Measurements from ENCODE around the gene ITGB2.

Gene ITGB2

DNA sequence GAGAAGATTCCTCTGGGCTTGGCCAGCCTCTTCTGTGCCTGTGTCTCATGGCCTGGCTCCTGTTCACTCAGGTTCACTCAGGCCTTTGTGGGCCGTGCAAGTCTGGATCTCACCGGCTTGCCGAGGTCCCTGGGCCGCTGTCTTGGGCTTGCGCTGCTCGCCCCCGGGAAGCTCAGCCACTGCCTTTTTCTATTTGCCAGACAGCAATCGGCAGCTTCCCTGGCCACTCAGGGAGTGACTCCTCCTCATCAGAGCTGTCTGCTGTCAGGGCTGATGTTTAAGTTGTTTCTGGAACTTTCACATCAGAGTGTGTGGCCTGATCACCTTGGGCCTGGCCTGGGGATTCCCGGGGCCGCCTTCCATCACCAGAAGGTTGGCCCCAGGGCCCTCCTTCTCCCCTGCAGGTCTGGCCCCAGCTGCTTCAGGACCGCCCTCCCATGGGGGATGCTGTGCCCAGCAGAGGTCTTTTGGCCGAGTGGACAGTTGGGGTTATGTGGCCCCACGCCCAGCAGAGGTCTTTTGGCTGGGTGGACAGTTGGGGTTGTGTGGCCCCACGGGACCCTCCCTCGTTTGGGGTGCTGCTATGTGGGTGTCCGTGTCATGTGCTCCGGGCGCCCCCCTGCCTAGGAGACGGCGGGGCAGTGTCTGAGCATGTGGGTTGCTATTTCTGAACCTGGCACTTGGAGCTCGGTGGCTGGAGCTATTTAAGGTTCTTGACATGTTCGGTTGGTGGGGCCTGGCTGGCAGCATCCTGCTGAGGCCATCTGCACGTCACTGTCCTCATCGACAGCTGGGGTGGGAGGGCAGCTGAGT is 31.6 kb upstream of the ITGB2 start:
- TF ChIP-seq, protein P1, sequence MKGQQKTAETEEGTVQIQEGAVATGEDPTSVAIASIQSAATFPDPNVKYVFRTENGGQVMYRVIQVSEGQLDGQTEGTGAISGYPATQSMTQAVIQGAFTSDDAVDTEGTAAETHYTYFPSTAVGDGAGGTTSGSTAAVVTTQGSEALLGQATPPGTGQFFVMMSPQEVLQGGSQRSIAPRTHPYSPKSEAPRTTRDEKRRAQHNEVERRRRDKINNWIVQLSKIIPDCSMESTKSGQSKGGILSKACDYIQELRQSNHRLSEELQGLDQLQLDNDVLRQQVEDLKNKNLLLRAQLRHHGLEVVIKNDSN (IDR thresholded peaks at IDR 0.05), result no peak
- no peak for TF ChIP-seq NFIC (IDR thresholded peaks at IDR 0.05)
- no peak for TF ChIP-seq TEAD4 (IDR thresholded peaks at IDR 0.05)

DNA sequence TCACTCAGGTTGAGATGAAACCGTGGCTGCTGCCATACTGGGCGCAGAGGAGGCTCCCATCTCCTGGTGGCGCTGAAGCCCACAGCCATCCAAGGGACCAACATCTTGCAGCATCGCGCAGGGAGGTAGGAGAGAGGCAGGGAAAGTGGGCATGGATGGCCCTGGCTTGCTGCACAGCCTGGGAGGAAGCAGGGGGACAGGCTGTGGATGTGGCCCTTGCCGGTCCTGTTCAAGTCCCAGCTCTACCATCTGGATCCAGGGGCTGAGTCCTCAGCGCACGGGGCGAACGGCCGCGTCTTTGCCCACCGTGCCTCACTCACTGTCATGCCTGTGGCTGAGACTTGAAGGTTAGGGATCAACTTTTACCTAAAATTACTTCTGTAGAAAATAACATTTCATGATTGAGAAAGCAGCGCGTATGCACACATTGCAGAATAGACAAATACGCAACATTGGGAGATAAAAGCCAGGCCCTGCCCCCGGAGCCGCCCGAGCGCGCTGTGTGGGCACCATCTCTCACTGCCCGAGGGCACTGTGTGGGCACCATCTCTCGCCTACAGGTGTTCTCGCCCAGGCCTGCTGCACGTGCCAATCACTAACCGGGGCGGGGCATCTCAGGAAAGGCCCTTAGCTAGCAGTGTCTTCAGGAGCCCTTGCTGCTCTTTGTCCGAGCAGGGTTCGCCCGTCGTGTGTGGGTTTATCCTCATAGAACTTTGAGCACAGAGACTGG is 30.7 kb upstream of the ITGB2 start:
- TF ChIP-seq, protein P2, sequence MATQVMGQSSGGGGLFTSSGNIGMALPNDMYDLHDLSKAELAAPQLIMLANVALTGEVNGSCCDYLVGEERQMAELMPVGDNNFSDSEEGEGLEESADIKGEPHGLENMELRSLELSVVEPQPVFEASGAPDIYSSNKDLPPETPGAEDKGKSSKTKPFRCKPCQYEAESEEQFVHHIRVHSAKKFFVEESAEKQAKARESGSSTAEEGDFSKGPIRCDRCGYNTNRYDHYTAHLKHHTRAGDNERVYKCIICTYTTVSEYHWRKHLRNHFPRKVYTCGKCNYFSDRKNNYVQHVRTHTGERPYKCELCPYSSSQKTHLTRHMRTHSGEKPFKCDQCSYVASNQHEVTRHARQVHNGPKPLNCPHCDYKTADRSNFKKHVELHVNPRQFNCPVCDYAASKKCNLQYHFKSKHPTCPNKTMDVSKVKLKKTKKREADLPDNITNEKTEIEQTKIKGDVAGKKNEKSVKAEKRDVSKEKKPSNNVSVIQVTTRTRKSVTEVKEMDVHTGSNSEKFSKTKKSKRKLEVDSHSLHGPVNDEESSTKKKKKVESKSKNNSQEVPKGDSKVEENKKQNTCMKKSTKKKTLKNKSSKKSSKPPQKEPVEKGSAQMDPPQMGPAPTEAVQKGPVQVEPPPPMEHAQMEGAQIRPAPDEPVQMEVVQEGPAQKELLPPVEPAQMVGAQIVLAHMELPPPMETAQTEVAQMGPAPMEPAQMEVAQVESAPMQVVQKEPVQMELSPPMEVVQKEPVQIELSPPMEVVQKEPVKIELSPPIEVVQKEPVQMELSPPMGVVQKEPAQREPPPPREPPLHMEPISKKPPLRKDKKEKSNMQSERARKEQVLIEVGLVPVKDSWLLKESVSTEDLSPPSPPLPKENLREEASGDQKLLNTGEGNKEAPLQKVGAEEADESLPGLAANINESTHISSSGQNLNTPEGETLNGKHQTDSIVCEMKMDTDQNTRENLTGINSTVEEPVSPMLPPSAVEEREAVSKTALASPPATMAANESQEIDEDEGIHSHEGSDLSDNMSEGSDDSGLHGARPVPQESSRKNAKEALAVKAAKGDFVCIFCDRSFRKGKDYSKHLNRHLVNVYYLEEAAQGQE (IDR thresholded peaks at IDR 0.05; ENCODE audit: low read depth), result no peak
- TF ChIP-seq ZBTB7A (IDR thresholded peaks at IDR 0.05; ENCODE audit: low read depth), result no peak
- TF ChIP-seq TEAD4 (IDR thresholded peaks at IDR 0.05), result no peak

DNA sequence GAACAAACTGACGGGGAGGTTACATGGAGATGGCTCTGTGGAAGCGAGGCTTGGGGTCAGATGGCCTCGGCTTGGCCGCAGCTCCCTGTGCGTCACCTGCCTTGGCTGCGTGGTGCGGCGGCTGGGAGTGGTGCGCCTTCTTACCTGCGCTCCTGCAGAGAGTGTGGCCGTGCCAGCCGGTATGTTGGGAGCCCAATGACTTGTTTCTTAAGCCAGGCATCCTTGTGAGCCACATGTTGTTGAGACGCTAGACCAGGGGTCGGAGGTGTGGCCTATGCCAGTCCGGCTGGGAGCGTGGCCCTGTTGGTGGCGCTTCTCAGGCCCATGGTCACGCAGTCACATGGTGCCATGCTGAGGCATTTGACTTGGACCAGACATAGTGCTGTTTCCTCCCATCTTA is 29.7 kb upstream of the ITGB2 start:
- TF ChIP-seq EGR1 (IDR thresholded peaks at IDR 0.05), result no peak

DNA sequence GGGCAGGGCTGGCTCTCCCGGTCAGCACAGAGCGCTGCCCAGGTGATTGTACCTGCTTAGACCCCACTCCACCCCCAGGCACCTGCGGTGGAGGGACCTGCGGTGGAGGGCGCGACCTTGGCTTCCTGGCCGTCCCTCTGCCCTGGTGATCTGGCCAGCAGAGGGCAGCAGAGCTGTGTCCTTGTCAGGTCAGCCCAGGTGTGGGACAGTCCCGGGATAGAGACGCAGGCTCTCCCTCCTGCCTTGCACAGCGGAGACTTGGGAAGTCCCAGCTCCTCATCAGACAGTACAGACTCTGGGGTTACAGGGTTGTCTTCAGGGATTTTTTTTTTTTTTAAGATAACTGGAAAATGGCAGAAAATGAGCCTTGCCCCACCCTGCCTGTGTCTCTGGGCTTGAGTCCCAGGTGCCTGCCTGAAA is 29.1 kb upstream of the ITGB2 start:
- TF ChIP-seq RAD21 (IDR thresholded peaks at IDR 0.05; ENCODE audit: low read depth), result peak; percentile 89
- TF ChIP-seq ZBTB7A (IDR thresholded peaks at IDR 0.05; ENCODE audit: low read depth), result no peak

DNA sequence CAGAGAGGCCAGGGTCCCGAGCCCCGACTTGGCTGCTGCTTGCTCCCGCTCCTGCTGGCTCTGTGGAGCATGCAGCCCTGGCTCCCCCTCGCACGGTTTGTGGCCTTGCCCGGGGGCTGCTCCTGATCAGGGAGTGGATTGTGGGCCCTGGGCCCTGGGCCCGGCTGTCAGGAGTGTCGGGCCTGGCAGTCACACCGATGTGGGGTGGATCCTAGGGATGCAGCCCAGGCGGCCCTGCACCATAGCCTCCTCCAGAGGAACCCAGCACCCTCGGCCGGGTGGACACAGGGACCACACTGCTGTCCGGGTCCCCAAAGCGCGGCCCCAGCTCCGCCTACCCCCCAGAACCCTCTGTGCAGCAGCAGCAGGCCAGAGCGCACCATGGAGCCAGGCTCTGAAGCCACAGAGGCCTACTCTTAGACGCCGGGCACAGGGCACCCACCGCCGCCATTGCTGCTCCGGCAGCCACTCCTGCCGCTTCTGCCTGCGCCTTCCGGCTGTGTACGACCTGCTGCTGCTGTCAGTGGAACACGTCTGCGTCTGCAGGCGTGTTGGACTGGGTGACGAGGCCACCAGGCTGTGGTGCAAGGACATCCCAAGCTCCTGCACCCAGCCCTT is 28.6 kb upstream of the ITGB2 start:
- TF ChIP-seq, protein P3, sequence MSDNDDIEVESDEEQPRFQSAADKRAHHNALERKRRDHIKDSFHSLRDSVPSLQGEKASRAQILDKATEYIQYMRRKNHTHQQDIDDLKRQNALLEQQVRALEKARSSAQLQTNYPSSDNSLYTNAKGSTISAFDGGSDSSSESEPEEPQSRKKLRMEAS (IDR thresholded peaks at IDR 0.05), result no peak
- no peak for TF ChIP-seq ZBTB7A (IDR thresholded peaks at IDR 0.05; ENCODE audit: low read depth)
- TF ChIP-seq TEAD4 (IDR thresholded peaks at IDR 0.05), result no peak
- TF ChIP-seq, protein P1 (IDR thresholded peaks at IDR 0.05), result no peak
- TF ChIP-seq TCF12 (IDR thresholded peaks at IDR 0.05; ENCODE audit: low read depth), result no peak
- TF ChIP-seq FOXM1 (IDR thresholded peaks at IDR 0.05; ENCODE audit: borderline replicate concordance, low read depth), result no peak
- TF ChIP-seq NFIC (IDR thresholded peaks at IDR 0.05), result no peak
- no peak for TF ChIP-seq RAD21 (IDR thresholded peaks at IDR 0.05; ENCODE audit: low read depth)
- TF ChIP-seq, protein P2 (IDR thresholded peaks at IDR 0.05; ENCODE audit: low read depth), result no peak
- TF ChIP-seq EP300 (IDR thresholded peaks at IDR 0.05; ENCODE audit: borderline replicate concordance), result no peak
- TF ChIP-seq CEBPB (IDR thresholded peaks at IDR 0.05), result no peak
- TF ChIP-seq TAF1 (IDR thresholded peaks at IDR 0.05; ENCODE audit: low read depth), result no peak
- no peak for TF ChIP-seq EGR1 (IDR thresholded peaks at IDR 0.05)
- no peak for TF ChIP-seq YY1 (IDR thresholded peaks at IDR 0.05; ENCODE audit: low read depth)
- TF ChIP-seq CREB1 (IDR thresholded peaks at IDR 0.05; ENCODE audit: low read depth), result no peak

DNA sequence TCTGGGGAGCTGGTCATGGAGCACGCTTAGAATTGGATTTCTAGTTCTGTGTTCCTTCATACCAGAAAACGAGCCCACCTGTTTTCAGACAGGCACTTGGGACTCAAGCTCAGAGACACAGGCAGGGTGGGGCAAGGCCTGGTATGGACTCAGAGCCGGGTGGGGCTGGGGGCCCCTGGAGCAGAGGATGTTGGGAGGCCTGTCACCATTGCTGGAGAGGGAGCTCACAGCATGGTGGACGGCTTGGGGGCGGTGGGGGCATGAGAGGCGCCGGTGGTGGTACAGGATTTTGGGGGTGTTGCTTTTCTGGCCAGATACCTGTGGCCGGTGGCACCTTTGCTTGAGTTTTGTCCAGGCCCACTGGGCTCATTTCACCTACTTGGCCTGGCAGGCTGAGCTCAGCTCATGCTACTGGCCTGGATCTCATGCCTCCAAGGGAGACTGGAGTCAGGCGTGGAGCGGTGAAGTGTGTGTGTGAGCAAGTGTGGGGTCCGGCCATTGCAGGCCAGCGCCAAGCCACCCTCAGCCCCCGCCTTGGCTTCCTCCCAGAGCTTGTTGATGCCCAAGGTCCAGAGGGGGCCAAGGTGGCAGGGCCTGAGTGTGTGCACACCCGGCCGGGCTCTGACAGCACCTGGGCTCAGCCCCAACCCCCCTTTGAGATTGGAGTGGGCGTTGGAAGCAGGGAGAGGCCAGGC is 27.9 kb upstream of the ITGB2 start:
- TF ChIP-seq RAD21 (IDR thresholded peaks at IDR 0.05; ENCODE audit: low read depth) (no peak), ZBTB7A (IDR thresholded peaks at IDR 0.05; ENCODE audit: low read depth) (no peak), CREB1 (IDR thresholded peaks at IDR 0.05; ENCODE audit: low read depth) (no peak), NFIC (IDR thresholded peaks at IDR 0.05) (no peak), TEAD4 (IDR thresholded peaks at IDR 0.05) (no peak), FOXM1 (IDR thresholded peaks at IDR 0.05; ENCODE audit: borderline replicate concordance, low read depth) (no peak), EGR1 (IDR thresholded peaks at IDR 0.05) (no peak), EP300 (IDR thresholded peaks at IDR 0.05; ENCODE audit: borderline replicate concordance) (no peak), CEBPB (IDR thresholded peaks at IDR 0.05) (no peak), TCF12 (IDR thresholded peaks at IDR 0.05; ENCODE audit: low read depth) (no peak), YY1 (IDR thresholded peaks at IDR 0.05; ENCODE audit: low read depth) (no peak), TAF1 (IDR thresholded peaks at IDR 0.05; ENCODE audit: low read depth) (no peak)
- TF ChIP-seq, protein P1 (IDR thresholded peaks at IDR 0.05), result no peak
- TF ChIP-seq, protein P3 (IDR thresholded peaks at IDR 0.05), result no peak
- TF ChIP-seq, protein P2 (IDR thresholded peaks at IDR 0.05; ENCODE audit: low read depth), result no peak

All from Ishikawa (cell line).